Ovary (tissue), 3 donors: ENCODE results near the gene DNM2.

ENCODE experiments used
- CTCF ChIP-seq, 3 donors: fragments of 450-650 bp in 2 of 3; fragments of 200-600 bp in 1 of 3; IDR thresholded peaks; one replicate each; pipeline versions ENCODE4 v1.5.1 to v1.8.0; 2016 to 2022; ENCODE audit warnings: antibody characterized with exemption in 3 of 3, mild to moderate bottlenecking in 1 of 3
- POLR2A ChIP-seq: fragments of 450-650 bp; IDR thresholded peaks from one replicate; pipeline ENCODE4 v1.6.1; 2017; ENCODE audit warnings: antibody characterized with exemption, mild to moderate bottlenecking, moderate library complexity
- donor health status: DM: no; HTN: no; CAD: no.

GRCh38 chr19:10830370-10830769 is 112.5 kb downstream of the DNM2 start:
- no peak for TF ChIP-seq CTCF (IDR thresholded peaks at IDR 0.05)
- no peak for TF ChIP-seq POLR2A
